CD4-positive, alpha-beta T cell treated with Interferon gamma for 1 hour (primary cell): ENCODE results near the gene AGBL1.

ENCODE experiments used
- DNase-seq: peaks from one replicate; pipeline ENCODE4 v3.0.0-alpha.2; 2020

Gene AGBL1

DNA sequence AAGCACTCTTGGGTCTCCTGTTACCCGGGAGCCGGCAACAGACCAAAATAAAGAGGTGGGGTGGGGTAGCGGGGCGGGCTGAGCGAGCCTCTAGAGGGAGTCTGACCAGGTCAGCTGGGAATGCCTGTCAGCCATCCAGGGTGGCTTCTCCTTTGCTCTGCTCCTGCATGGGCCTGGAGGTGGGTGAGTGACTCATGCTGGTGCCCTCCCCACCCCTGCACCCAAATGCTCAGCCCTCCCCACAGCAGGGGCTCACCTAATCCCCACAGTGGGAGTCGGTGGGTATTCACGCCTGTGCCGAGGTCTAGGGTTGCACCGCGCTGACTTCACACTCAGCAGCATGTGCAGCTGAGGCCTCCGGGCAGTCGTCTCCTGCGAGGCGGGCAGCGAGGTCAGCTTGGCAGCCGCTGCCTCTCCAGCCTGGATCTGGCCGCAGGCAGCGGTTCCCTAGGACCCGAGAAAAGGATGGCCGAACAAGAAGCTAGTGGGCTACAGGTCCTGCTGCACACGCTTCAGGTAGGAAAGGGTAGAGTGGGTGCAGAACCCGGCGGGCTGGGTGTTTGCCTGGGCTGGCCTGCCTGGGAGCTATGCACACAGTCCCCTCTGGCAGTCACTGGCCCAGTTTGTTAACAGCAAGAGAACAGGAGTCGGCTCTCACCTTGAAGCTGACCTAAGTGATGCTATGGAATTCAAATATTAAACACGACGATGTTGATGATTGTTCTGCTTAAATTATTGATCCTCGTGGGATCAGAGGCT lies at the start of gene AGBL1:
AGBL1 (plus strand) TSS at position 364 of the 759 bp plus-strand sequence.
- DNase-seq, result no peak

- DNase-seq, result no peak
Measured at GRCh38 chr15:86034904-86035303, 44.8 kb upstream of the AGBL1 start.

- no peak for DNase-seq
Measured at GRCh38 chr15:86036243-86036642, 43.4 kb upstream of the AGBL1 start.

GRCh38 chr15:86038491-86038890 lies 41.2 kb upstream of the AGBL1 start:
- no peak for DNase-seq

DNA sequence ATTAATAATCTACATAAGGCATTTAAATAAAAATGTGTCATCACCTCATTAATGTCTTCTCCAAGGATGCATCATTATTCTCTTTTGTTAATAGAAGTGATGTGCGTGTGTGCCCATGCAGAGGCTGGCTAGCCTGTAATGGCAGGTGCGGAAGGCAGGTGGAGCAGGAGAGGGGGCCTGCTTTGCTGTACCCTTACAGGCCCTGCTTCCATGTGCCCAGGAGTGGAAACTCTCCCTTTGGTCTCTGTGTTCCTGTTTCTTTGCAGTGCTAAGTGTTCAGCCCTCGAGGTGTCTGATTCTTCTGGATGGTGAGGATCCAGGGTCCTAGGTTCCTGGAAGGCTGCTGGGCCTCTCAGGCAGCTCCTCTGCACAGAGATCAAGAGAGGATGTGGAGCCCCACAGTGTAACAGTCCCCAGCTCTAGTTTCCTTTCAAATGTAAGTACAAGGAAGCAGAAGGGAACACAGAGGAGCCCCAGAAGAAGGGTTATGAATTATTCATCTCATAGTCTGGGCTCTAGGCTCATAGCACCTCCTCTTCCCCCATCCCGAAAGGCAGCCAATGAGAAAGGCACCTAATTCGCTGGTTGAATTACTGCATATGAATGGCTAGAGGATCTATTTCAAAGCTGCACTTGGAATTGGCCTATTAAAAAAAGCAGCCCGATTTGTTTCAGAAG lies 39.2 kb upstream of the AGBL1 start:
- no peak for DNase-seq

DNA sequence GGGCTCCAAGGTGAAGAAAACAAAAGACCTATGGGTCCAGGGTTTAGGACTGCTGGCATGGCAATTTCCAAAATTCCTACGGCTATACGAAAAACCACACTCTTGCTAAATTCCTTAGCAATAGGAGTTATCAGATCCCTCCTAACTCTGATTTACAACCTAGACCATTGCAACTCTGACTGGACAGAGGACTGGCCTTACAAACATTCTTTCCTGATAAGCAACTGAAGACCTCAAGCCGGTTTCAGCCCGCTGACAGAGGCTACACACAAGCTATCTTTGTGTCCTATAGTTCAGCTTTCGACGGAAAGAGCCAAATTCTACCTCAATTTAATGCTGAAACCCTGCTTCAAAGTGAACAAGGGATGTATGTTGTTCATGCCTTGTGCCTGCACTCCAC lies 38.3 kb upstream of the AGBL1 start:
- DNase-seq, result no peak

GRCh38 chr15:86042226-86042625 lies 37.4 kb upstream of the AGBL1 start:
- no peak for DNase-seq

GRCh38 chr15:86044981-86045380 lies 34.7 kb upstream of the AGBL1 start:
- DNase-seq, result no peak

DNA sequence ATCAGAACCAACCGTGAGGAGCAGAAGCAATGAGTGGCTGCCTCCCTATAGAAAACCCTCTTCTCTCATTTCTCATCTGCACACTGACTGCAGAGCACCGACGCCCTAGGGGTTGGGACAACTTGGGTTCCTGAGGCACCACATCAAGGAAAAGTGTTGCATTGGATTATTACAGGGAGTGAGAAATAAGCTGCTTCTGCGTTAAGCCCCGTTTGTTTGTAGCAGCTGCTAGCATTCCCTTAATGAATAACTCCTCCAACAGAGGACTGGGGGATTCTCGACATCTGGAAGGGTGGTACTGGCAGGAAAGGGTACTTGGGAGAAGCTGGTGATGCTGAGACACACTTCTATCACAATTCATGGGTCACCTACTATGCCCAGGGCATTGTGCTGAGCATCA lies 25.3 kb upstream of the AGBL1 start:
- DNase-seq, result no peak

DNA sequence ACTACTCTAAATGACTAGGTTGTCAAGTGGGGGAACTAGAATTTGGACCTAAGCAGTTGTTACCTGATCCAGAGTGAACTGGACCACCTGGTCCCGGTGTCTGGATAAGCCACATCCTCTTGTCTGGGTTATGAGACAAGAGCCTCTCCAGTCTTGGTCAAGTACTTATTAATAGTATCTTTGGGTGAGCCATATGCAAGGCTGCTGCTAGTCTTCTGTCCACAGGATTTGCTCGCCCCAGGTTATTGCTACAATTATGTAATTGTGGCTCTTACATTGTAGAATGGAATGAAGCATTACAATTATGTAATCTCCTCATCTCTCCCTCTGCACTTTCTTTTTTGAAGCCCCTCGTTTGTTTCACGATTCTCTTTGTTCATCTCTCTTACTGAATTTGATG lies 24.0 kb upstream of the AGBL1 start:
- DNase-seq, result no peak

GRCh38 chr15:86059851-86060250 lies 19.8 kb upstream of the AGBL1 start:
- no peak for DNase-seq

GRCh38 chr15:86060674-86061073 lies 19.0 kb upstream of the AGBL1 start:
- no peak for DNase-seq

- DNase-seq, result no peak
Measured at GRCh38 chr15:86061581-86061980, 18.1 kb upstream of the AGBL1 start.

DNA sequence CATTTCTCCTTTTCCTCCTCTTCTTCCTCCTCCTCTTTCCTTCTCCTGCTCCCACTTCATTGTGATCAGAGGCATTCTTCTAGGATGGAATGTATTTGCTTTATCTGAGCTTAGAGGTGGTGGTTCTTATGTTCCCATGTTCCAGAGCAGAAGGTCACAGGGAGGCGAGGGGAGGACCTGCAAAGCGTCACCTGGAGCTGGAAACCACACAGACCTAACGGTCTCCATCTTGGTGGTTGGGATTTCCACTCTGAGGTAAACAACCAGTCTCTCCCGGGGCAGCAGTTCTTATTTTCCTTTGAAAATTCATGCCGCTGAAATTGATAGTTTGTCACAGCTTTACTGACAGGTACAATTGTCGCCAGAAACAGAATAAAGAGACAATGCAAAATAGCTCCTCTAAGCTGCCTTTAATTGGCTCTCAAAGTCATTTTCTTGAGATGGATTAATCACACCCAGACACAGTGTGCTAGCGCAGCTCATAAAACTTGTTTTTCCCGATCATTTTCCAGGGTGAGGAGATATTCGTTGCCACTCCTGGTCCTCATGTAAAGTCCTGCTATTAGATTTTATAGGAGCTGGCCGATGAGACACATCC lies 16.9 kb upstream of the AGBL1 start:
- DNase-seq, result no peak

- DNase-seq, result no peak
Measured at GRCh38 chr15:86063356-86064095, 16.1 kb upstream of the AGBL1 start.

- DNase-seq, result no peak
Measured at GRCh38 chr15:86064326-86064725, 15.3 kb upstream of the AGBL1 start.

- DNase-seq, result no peak
Measured at GRCh38 chr15:86066174-86066834, 13.4 kb upstream of the AGBL1 start.

DNA sequence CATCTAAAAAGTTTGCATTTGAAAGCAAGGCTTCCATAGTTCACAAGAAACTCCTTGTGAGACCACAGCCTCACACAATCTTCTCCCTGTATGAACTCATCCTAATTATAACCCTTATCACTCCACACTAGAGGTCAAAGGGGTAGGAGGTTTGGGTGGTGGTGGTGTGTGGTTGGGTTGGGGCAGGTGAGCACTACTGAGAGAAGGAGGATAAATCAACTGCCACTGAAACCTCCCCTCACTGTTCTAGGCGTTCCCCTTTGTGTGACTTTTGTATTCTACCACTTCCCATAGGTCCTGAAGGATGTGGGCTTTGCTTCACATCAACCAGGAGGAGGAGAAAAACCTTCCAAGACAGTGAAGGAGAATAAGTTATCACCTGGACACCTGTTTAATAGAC lies 6.4 kb upstream of the AGBL1 start:
- DNase-seq, result no peak

DNA sequence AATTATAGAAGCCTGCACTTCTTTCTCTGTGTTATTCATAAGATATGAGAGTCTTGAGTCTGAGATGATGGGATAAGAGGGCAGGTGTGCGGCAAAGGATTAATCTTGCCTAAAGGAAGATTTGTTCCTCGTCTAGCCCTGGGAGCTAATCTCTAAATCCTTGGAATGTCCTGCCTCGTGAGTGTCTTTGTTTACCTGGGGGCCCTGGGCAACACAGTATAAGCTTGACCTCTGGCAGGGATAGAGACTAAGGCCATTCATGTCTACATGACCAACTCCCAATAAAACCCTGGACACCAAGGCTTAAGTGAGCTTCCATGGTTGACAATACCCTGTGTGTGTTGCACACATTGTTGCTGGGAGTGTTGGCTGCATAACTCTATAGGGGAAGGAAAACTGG lies 3.2 kb upstream of the AGBL1 start:
- no peak for DNase-seq

- no peak for DNase-seq
Measured at GRCh38 chr15:86077070-86077469, 2.6 kb upstream of the AGBL1 start.

GRCh38 chr15:86080302-86080701 lies 631 bp downstream of the AGBL1 start:
- DNase-seq, result no peak

DNA sequence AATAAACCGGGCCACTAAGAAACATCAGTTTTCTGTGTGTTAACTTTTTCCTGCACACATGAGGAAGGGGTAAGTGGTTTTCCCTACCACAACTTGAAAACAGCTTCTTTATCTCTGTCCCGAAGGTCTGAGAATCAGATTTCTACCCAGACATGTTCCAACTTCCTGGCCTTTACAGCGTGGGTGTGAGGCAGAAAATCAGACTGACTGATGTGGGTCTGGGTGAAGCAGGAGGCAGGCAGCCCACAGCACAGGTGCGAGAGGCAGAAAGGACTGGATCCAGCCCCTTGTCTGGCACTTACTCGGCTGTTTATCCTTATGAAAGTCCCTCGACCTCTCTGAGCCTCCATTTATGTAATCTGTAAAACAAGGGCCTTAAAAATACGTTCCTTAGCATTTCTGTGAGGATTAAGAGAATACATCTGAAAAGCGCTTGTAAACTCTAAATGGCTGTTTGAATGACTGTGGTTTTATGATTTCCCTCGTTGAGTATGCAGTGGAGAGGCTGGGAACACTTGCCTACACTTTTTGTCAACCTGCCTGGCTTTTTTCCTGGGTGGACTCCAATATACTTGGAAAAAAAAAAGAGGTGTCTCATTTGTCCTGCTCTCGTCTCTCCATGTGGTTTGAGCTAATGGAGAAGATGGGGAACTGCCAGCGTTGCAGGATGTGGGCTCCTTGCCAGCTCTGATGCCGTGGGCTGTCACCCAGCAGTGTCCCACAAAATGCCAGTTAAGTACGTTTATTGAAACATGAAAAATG lies 3.1 kb downstream of the AGBL1 start:
- DNase-seq, result no peak
